Measurements from ENCODE around the gene TEKTIP1.
A peak's percentile ranks its signal among the peaks of the same experiment; 100 is the strongest.

The TEKTIP1 gene

GRCh38 chr19:3514930-3515329 is 24.0 kb upstream of the TEKTIP1 start:
- no peak for DNase-seq (ENCODE audit: low read depth)
- TF ChIP-seq CTCF (IDR thresholded peaks at IDR 0.05; ENCODE audit: insufficient read depth, low read depth, low read length, missing control alignments) = no peak
- no peak overlapping the region for H3K4me3 ChIP-seq (ENCODE audit: low read depth, low read length)

- no peak for TF ChIP-seq CTCF (IDR thresholded peaks at IDR 0.05; ENCODE audit: insufficient read depth, low read depth, low read length, missing control alignments)
- no peak for DNase-seq (ENCODE audit: low read depth)
- H3K4me3 ChIP-seq (ENCODE audit: low read depth, low read length) = no peak overlapping the region
These were observed 23.0 kb upstream of the TEKTIP1 start for GRCh38 chr19:3515891-3516422.

- TF ChIP-seq CTCF (IDR thresholded peaks at IDR 0.05; ENCODE audit: insufficient read depth, low read depth, low read length, missing control alignments) = no peak
- no peak overlapping the region for H3K4me3 ChIP-seq (ENCODE audit: low read depth, low read length)
- peak; percentile 47 for DNase-seq (ENCODE audit: low read depth)
These were observed 22.2 kb upstream of the TEKTIP1 start for GRCh38 chr19:3516675-3517207.

GRCh38 chr19:3517638-3518037 is 21.3 kb upstream of the TEKTIP1 start:
- no peak overlapping the region for H3K4me3 ChIP-seq (ENCODE audit: low read depth, low read length)
- TF ChIP-seq CTCF (IDR thresholded peaks at IDR 0.05; ENCODE audit: insufficient read depth, low read depth, low read length, missing control alignments) = no peak
- no peak for DNase-seq (ENCODE audit: low read depth)

- DNase-seq (ENCODE audit: low read depth) = no peak
- H3K4me3 ChIP-seq (ENCODE audit: low read depth, low read length) = no peak overlapping the region
- TF ChIP-seq CTCF (IDR thresholded peaks at IDR 0.05; ENCODE audit: insufficient read depth, low read depth, low read length, missing control alignments) = no peak
These were observed 20.7 kb upstream of the TEKTIP1 start for GRCh38 chr19:3518255-3518654.

GRCh38 chr19:3518659-3519058 is 20.3 kb upstream of the TEKTIP1 start:
- DNase-seq (ENCODE audit: low read depth) = no peak
- TF ChIP-seq CTCF (IDR thresholded peaks at IDR 0.05; ENCODE audit: insufficient read depth, low read depth, low read length, missing control alignments) = no peak
- no peak overlapping the region for H3K4me3 ChIP-seq (ENCODE audit: low read depth, low read length)

GRCh38 chr19:3519126-3519525 is 19.8 kb upstream of the TEKTIP1 start:
- no peak for DNase-seq (ENCODE audit: low read depth)

More at GRCh38 chr19:3519126-3519525, 19.8 kb upstream of the TEKTIP1 start:
- no peak overlapping the region for H3K4me3 ChIP-seq (ENCODE audit: low read depth, low read length)
- TF ChIP-seq CTCF (IDR thresholded peaks at IDR 0.05; ENCODE audit: insufficient read depth, low read depth, low read length, missing control alignments) = no peak
